Measurements from ENCODE around the gene PDK4.
A peak's percentile ranks its signal among the peaks of the same experiment; 100 is the strongest.
"Not testable (repeated sequence)": the region's sequence is repeated elsewhere in the genome, so short reads cannot be mapped to it uniquely, and the experiment has no call there.

PDK4 gene

GRCh38 chr7:95596198-95597063, at the start of gene PDK4:
Gene PDK4, minus strand, starts transcription at chr7:95596516. Its CDS starts 223 bp downstream, at chr7:95596293.
- ATAC-seq: peak in 1 of 2 donors; percentile 32

- ATAC-seq: no peak
Observed at GRCh38 chr7:95642173-95642572, 45.9 kb upstream of the PDK4 start.

GRCh38 chr7:95636140-95636940, 40.0 kb upstream of the PDK4 start:
- no peak for ATAC-seq

GRCh38 chr7:95632609-95633008, 36.3 kb upstream of the PDK4 start:
- ATAC-seq: no peak

GRCh38 chr7:95631527-95631926, 35.2 kb upstream of the PDK4 start:
- no peak for ATAC-seq

GRCh38 chr7:95630702-95631458, 34.6 kb upstream of the PDK4 start:
- ATAC-seq: no peak

- no peak for ATAC-seq
Observed at GRCh38 chr7:95628831-95629439, 32.6 kb upstream of the PDK4 start.

GRCh38 chr7:95623788-95624187, 27.5 kb upstream of the PDK4 start:
- ATAC-seq: no peak

- ATAC-seq: no peak
Observed at GRCh38 chr7:95622859-95623258, 26.5 kb upstream of the PDK4 start.

- no peak for ATAC-seq
Observed at GRCh38 chr7:95622001-95622549, 25.8 kb upstream of the PDK4 start.

- ATAC-seq: no peak
Observed at GRCh38 chr7:95621404-95621803, 25.1 kb upstream of the PDK4 start.

GRCh38 chr7:95620631-95621030, 24.3 kb upstream of the PDK4 start:
- ATAC-seq: no peak

- no peak for ATAC-seq
Observed at GRCh38 chr7:95619921-95620320, 23.6 kb upstream of the PDK4 start.

GRCh38 chr7:95619517-95619916, 23.2 kb upstream of the PDK4 start:
- ATAC-seq: no peak

GRCh38 chr7:95614442-95614940, 18.2 kb upstream of the PDK4 start:
- no peak for ATAC-seq

GRCh38 chr7:95611224-95611623, 14.9 kb upstream of the PDK4 start:
- no peak for ATAC-seq

- ATAC-seq: no peak
Observed at GRCh38 chr7:95609277-95609971, 13.1 kb upstream of the PDK4 start.

- ATAC-seq: peak in 1 of 2 donors; percentile 32
Observed at GRCh38 chr7:95608359-95609173, 12.2 kb upstream of the PDK4 start.

GRCh38 chr7:95607561-95607960, 11.2 kb upstream of the PDK4 start:
- no peak for ATAC-seq

- ATAC-seq: no peak
Observed at GRCh38 chr7:95605275-95605674, 9.0 kb upstream of the PDK4 start.

- ATAC-seq: not testable (repeated sequence)
Observed at GRCh38 chr7:95604811-95605210, 8.5 kb upstream of the PDK4 start.
